WERI-Rb-1 (cell line): Measurements from ENCODE around the gene FAT1.

Experiments
- DNase-seq: peaks from one replicate; pipeline ENCODE4 v3.0.0-alpha.2; 2020
- H3K27ac ChIP-seq: fragments of 250-450 bp; sonication (Bioruptor Pico); 2 replicates; pipeline ENCODE4 v1.5.1; 2020; ENCODE audit warnings: mild to moderate bottlenecking, moderate library complexity
- H3K27me3 ChIP-seq: fragments of 250-450 bp; sonication (Bioruptor Pico); 2 replicates; pipeline ENCODE4 v1.5.1; 2021; ENCODE audit warnings: mild to moderate bottlenecking, low read depth, moderate library complexity; ENCODE audit not compliant: insufficient read depth, severe bottlenecking
- H3K36me3 ChIP-seq: fragments of 250-450 bp; sonication (Bioruptor Pico); 2 replicates; pipeline ENCODE4 v1.5.1; 2020; ENCODE audit warnings: mild to moderate bottlenecking, moderate library complexity
- H3K4me3 ChIP-seq: 2 replicates; pipeline ENCODE4 v1.5.1; 2011; ENCODE audit warnings: low read depth, mild to moderate bottlenecking, control low read depth, low read length
- H3K9me3 ChIP-seq: fragments of 250-450 bp; sonication (Bioruptor Pico); 2 replicates; pipeline ENCODE4 v1.5.1; 2021; ENCODE audit warnings: mild to moderate bottlenecking, moderate library complexity; ENCODE audit not compliant: severe bottlenecking
- CTCF ChIP-seq: IDR thresholded peaks from 2 replicates; pipeline ENCODE4 v1.5.1; 2011; ENCODE audit warnings: low read depth, mild to moderate bottlenecking, control low read depth, inconsistent platforms, low read length

Gene FAT1

GRCh38 chr4:186622788-186623464 is 100.7 kb downstream of the FAT1 start:
- Histone ChIP-seq H3K4me3 (no peak overlapping the region), H3K27ac (no peak overlapping the region), H3K36me3 (no peaks in the 10 kb centered on the region), H3K9me3 (no peaks in the 10 kb centered on the region), H3K27me3 (peaks cover 63% of the 10 kb centered on the region)
- no peak for DNase-seq
- TF ChIP-seq CTCF: no peak

GRCh38 chr4:186621959-186622553 is 101.6 kb downstream of the FAT1 start:
- no peaks in the 10 kb centered on the region for H3K9me3 ChIP-seq
- H3K4me3 ChIP-seq: no peak overlapping the region
- no peaks in the 10 kb centered on the region for H3K36me3 ChIP-seq
- H3K27ac ChIP-seq: no peak overlapping the region
- no peak for TF ChIP-seq CTCF
- peaks cover 70% of the 10 kb centered on the region for H3K27me3 ChIP-seq
- no peak for DNase-seq

GRCh38 chr4:186619088-186619487 is 104.6 kb downstream of the FAT1 start:
- Histone ChIP-seq H3K4me3 (no peak overlapping the region), H3K27me3 (peaks cover 96% of the 10 kb centered on the region), H3K27ac (no peak overlapping the region), H3K9me3 (no peaks in the 10 kb centered on the region), H3K36me3 (no peaks in the 10 kb centered on the region)
- TF ChIP-seq CTCF: no peak
- DNase-seq: no peak

- no peaks in the 10 kb centered on the region for H3K9me3 ChIP-seq
- no peak overlapping the region for H3K27ac ChIP-seq
- H3K36me3 ChIP-seq: no peaks in the 10 kb centered on the region
- TF ChIP-seq CTCF: no peak
- no peak overlapping the region for H3K4me3 ChIP-seq
- peaks cover 94% of the 10 kb centered on the region for H3K27me3 ChIP-seq
- DNase-seq: no peak
These were observed 105.7 kb downstream of the FAT1 start for GRCh38 chr4:186617921-186618320.

GRCh38 chr4:186607490-186607889 is 116.2 kb downstream of the FAT1 start:
- H3K27ac ChIP-seq: no peak overlapping the region
- H3K36me3 ChIP-seq: no peaks in the 10 kb centered on the region
- no peak for TF ChIP-seq CTCF
- H3K4me3 ChIP-seq: no peak overlapping the region
- H3K27me3 ChIP-seq: peaks cover 82% of the 10 kb centered on the region
- no peak for DNase-seq
- H3K9me3 ChIP-seq: peaks cover 4% of the 10 kb centered on the region

- Histone ChIP-seq H3K9me3 (peaks cover 4% of the 10 kb centered on the region), H3K36me3 (no peaks in the 10 kb centered on the region), H3K27ac (no peak overlapping the region), H3K27me3 (peaks cover 84% of the 10 kb centered on the region), H3K4me3 (no peak overlapping the region)
- no peak for DNase-seq
- no peak for TF ChIP-seq CTCF
These were observed 117.1 kb downstream of the FAT1 start for GRCh38 chr4:186606591-186606992.
